HG02943 (cell line): Measurements from ENCODE around the gene TMPRSS15.

ENCODE experiments used
- ATAC-seq: cut with Tn5 transposase; IDR thresholded peaks from one replicate; pipeline ENCODE4 v1.9.1; 2021; ENCODE audit warnings: mild to moderate bottlenecking, low read depth, moderate library complexity; ENCODE audit not compliant: unreplicated experiment

The TMPRSS15 gene

GRCh38 chr21:18249672-18250071 lies 153.9 kb downstream of the TMPRSS15 start:
- ATAC-seq, result no peak

GRCh38 chr21:18248171-18248570 lies 155.4 kb downstream of the TMPRSS15 start:
- no peak for ATAC-seq

GRCh38 chr21:18245464-18245967 lies 158.1 kb downstream of the TMPRSS15 start:
- ATAC-seq, result no peak

- no peak for ATAC-seq
These were observed 158.7 kb downstream of the TMPRSS15 start, which contains the start of gene CHODL for GRCh38 chr21:18244671-18245463. TSS of gene CHODL (plus strand) at chr21:18244833. CDS start at chr21:18245224, 391 bp downstream.

GRCh38 chr21:18235545-18235944 lies 168.0 kb downstream of the TMPRSS15 start:
- no peak for ATAC-seq

GRCh38 chr21:18228060-18228739 lies 175.4 kb downstream of the TMPRSS15 start:
- no peak for ATAC-seq

GRCh38 chr21:18222346-18222745 lies 181.2 kb downstream of the TMPRSS15 start:
- no peak for ATAC-seq

GRCh38 chr21:18220498-18220897 lies 183.1 kb downstream of the TMPRSS15 start:
- no peak for ATAC-seq
